H1 (cell line): ENCODE data around the gene DTWD1. TPM values are rescaled to one million over a fixed set of nuclear protein-coding genes. Genes with fewer than 3 reads are reported as not detected.

Experiments
- CTCF ChIA-PET: fragments of 300-600 bp; sonication (Branson Sonifier 250); formaldehyde crosslinking; loops from one replicate; lab custom pipeline; 2021; ENCODE audit not compliant: partially characterized antibody; lab: Charles Lee
- POLR2A ChIA-PET: fragments of 300-600 bp; sonication (Branson Sonifier 250); formaldehyde crosslinking; loops from one replicate; lab custom pipeline; 2021; ENCODE audit warnings: inconsistent platforms; ENCODE audit not compliant: partially characterized antibody; lab: Charles Lee
- DNase-seq, 2 experiments: peaks; one replicate each; pipeline versions ENCODE4 v3.0.0 to v3.0.0-alpha.2; 2010 to 2022; ENCODE audit warnings: low spot score in 2 of 2, low read depth in 1 of 2, mixed read lengths in 1 of 2
- FAIRE-seq: peaks from 2 replicates; lab custom pipeline; 2011; peaks lifted over from hg19 to GRCh38; lab: Jason Lieb, UNC
- H2AFZ ChIP-seq: 2 replicates; pipeline ENCODE4 v1.8.1; 2012; ENCODE audit warnings: low read length, inconsistent platforms
- H2AK5ac ChIP-seq: 2 replicates; pipeline ENCODE4 v1.6.1; 2013; ENCODE audit warnings: low read depth, low read length
- H2BK120ac ChIP-seq: replicated peaks from 2 replicates; pipeline ENCODE3; 2013; ENCODE audit warnings: low read depth, low read length, inconsistent platforms
- H2BK12ac ChIP-seq: 2 replicates; pipeline ENCODE4 v1.6.1; 2013; ENCODE audit warnings: low read depth, low read length
- H2BK15ac ChIP-seq: 2 replicates; pipeline ENCODE4 v1.6.1; 2013; ENCODE audit warnings: low read length
- H2BK20ac ChIP-seq: 2 replicates; pipeline ENCODE4 v1.6.1; 2013; ENCODE audit warnings: low read length
- H2BK5ac ChIP-seq: 2 replicates; pipeline ENCODE4 v1.6.1; 2013; ENCODE audit warnings: low read depth, low read length
- H3K14ac ChIP-seq: 2 replicates; pipeline ENCODE4 v1.6.1; 2013; ENCODE audit warnings: inconsistent platforms; ENCODE audit not compliant: insufficient read length
- H3K18ac ChIP-seq: 2 replicates; pipeline ENCODE4 v1.6.1; 2013; ENCODE audit warnings: low read length; ENCODE audit errors: extremely low read depth
- H3K23ac ChIP-seq: 2 replicates; pipeline ENCODE4 v1.6.1; 2013; ENCODE audit warnings: inconsistent platforms; ENCODE audit not compliant: insufficient read length
- H3K23me2 ChIP-seq: 2 replicates; pipeline ENCODE4 v1.6.1; 2013; ENCODE audit warnings: low read depth, low read length
- H3K27ac ChIP-seq: 2 replicates; pipeline ENCODE4 v1.6.1; 2011; ENCODE audit warnings: low read depth, low read length, inconsistent platforms
- H3K27me3 ChIP-seq, 4 experiments: replicated peaks in 1 of 4; 1 replicate in 1 of 4; 2 replicates in 3 of 4; pipeline versions ENCODE4 v1.6.1 to v1.8.1; 2011 to 2013; ENCODE audit warnings: low read length in 3 of 4, mild to moderate bottlenecking in 3 of 4, inconsistent platforms in 2 of 4, mixed read lengths in 2 of 4, moderate library complexity in 1 of 4; ENCODE audit not compliant: control insufficient read depth in 3 of 4, insufficient read depth in 3 of 4; ENCODE audit errors: extremely low read depth in 1 of 4
- H3K36me3 ChIP-seq, 4 experiments: 2 replicates each; pipeline versions ENCODE4 v1.6.1 to v1.8.1; 2011 to 2013; ENCODE audit warnings: mild to moderate bottlenecking in 4 of 4, low read length in 3 of 4, moderate library complexity in 2 of 4, control low read depth in 1 of 4, inconsistent platforms in 1 of 4; ENCODE audit not compliant: insufficient read depth in 4 of 4, control insufficient read depth in 2 of 4
- H3K4ac ChIP-seq: replicated peaks from 2 replicates; pipeline ENCODE3; 2013; ENCODE audit warnings: low read length, low read depth, mixed read lengths, inconsistent platforms; ENCODE audit not compliant: insufficient read length
- H3K4me1 ChIP-seq, 4 experiments: replicated peaks in 1 of 4; 1 replicate in 1 of 4; 2 replicates in 3 of 4; pipeline versions ENCODE4 v1.6.1 to v1.8.1; 2011 to 2013; ENCODE audit warnings: low read length in 3 of 4, inconsistent platforms in 2 of 4, mixed read lengths in 1 of 4; ENCODE audit not compliant: insufficient read depth in 4 of 4, control insufficient read depth in 3 of 4
- H3K4me2 ChIP-seq, 2 experiments: 2 replicates each; pipeline versions ENCODE4 v1.6.1 to v1.8.1; 2011 to 2013; ENCODE audit warnings: low read depth in 2 of 2, low read length in 2 of 2, control low read depth in 1 of 2, inconsistent platforms in 1 of 2, mild to moderate bottlenecking in 1 of 2; ENCODE audit not compliant: insufficient read depth in 1 of 2
- H3K4me3 ChIP-seq, 4 experiments: fragments of 200-600, 300-600 bp in 1 of 4; sonication (generic), shearing (Covaris generic), sonication (Bioruptor Twin) in 1 of 4; 2 replicates each; pipeline versions ENCODE4 v1.5.1 to v1.8.1; 2011 to 2016; ENCODE audit warnings: low read length in 4 of 4, low read depth in 3 of 4, control low read depth in 2 of 4, inconsistent platforms in 2 of 4, mild to moderate bottlenecking in 2 of 4, mixed read lengths in 1 of 4, moderate library complexity in 1 of 4; ENCODE audit not compliant: insufficient read depth in 2 of 4; ENCODE audit errors: extremely low read depth in 1 of 4
- H3K56ac ChIP-seq: replicated peaks from 2 replicates; pipeline ENCODE3; 2013; ENCODE audit warnings: low read depth, mild to moderate bottlenecking, mixed read lengths, low read length, inconsistent platforms; ENCODE audit not compliant: insufficient read length
- H3K79me1 ChIP-seq: 2 replicates; pipeline ENCODE4 v1.6.1; 2013; ENCODE audit warnings: low read depth, low read length, control low read depth
- H3K79me2 ChIP-seq, 2 experiments: 2 replicates each; pipeline versions ENCODE4 v1.6.1 to v1.8.1; 2012 to 2013; ENCODE audit warnings: low read length in 2 of 2, mild to moderate bottlenecking in 2 of 2, inconsistent platforms in 1 of 2; ENCODE audit not compliant: insufficient read depth in 2 of 2, control insufficient read depth in 1 of 2
- H3K9ac ChIP-seq, 4 experiments: replicated peaks in 1 of 4; 1 replicate in 1 of 4; 2 replicates in 3 of 4; pipeline versions ENCODE4 v1.6.1 to v1.8.1; 2011 to 2013; ENCODE audit warnings: low read depth in 3 of 4, low read length in 3 of 4, control low read depth in 2 of 4, mild to moderate bottlenecking in 2 of 4, moderate library complexity in 2 of 4, inconsistent platforms in 1 of 4; ENCODE audit errors: extremely low read depth in 1 of 4
- H3K9me3 ChIP-seq, 2 experiments: 2 replicates each; pipeline versions ENCODE4 v1.6.1 to v1.8.1; 2012 to 2013; ENCODE audit warnings: mild to moderate bottlenecking in 2 of 2, moderate library complexity in 2 of 2, control low read depth in 1 of 2, inconsistent platforms in 1 of 2, low read depth in 1 of 2, low read length in 1 of 2, mixed read lengths in 1 of 2; ENCODE audit not compliant: insufficient read depth in 2 of 2
- H4K20me1 ChIP-seq, 2 experiments: replicated peaks in 1 of 2; 2 replicates each; pipeline versions ENCODE3 to v1.8.1; 2011 to 2013; ENCODE audit warnings: inconsistent platforms in 2 of 2, low read length in 2 of 2, mild to moderate bottlenecking in 1 of 2; ENCODE audit not compliant: insufficient read depth in 2 of 2, control insufficient read depth in 1 of 2
- H4K5ac ChIP-seq: 2 replicates; pipeline ENCODE4 v1.6.1; 2013; ENCODE audit warnings: low read length, low read depth, mixed read lengths, inconsistent platforms; ENCODE audit not compliant: insufficient read length
- H4K8ac ChIP-seq: 2 replicates; pipeline ENCODE4 v1.8.0; 2013; ENCODE audit warnings: mild to moderate bottlenecking, moderate library complexity, low read length, inconsistent platforms; ENCODE audit not compliant: insufficient read depth; ENCODE audit errors: extremely low read depth
- H4K91ac ChIP-seq: replicated peaks from 2 replicates; pipeline ENCODE3; 2013; ENCODE audit warnings: low read length, mixed read lengths, inconsistent platforms; ENCODE audit not compliant: insufficient read length
- ATF2 ChIP-seq: IDR thresholded peaks from 2 replicates; pipeline ENCODE4 v1.6.1; 2012; ENCODE audit warnings: low read length, inconsistent platforms
- CEBPB ChIP-seq: IDR thresholded peaks from 2 replicates; pipeline ENCODE4 v1.6.1; 2012; ENCODE audit warnings: low read depth, low read length
- CHD1 ChIP-seq: IDR thresholded peaks from 2 replicates; pipeline ENCODE4 v1.6.1; 2012; ENCODE audit warnings: low read depth, low read length, improper control_type of control experiment
- CREB1 ChIP-seq: IDR thresholded peaks from 2 replicates; pipeline ENCODE4 v1.6.1; 2012; ENCODE audit warnings: inconsistent platforms
- CTBP2 ChIP-seq: IDR thresholded peaks from 2 replicates; pipeline ENCODE4 v1.7.0; 2011; ENCODE audit warnings: borderline replicate concordance, mild to moderate bottlenecking, moderate library complexity, mixed read lengths, low read length; ENCODE audit not compliant: insufficient read depth, insufficient read length
- FOSL1 ChIP-seq: IDR thresholded peaks from 2 replicates; pipeline ENCODE4 v1.6.1; 2011; ENCODE audit warnings: mild to moderate bottlenecking, low read depth, low read length, moderate library complexity; ENCODE audit not compliant: insufficient read depth
- KDM1A ChIP-seq: fragments of 200-600, 300-600 bp; sonication (generic); IDR thresholded peaks from 2 replicates; pipeline ENCODE4 v1.7.1; 2016; ENCODE audit warnings: mild to moderate bottlenecking, low read length, borderline replicate concordance
- RXRA ChIP-seq: IDR thresholded peaks from 2 replicates; pipeline ENCODE4 v1.6.1; 2011; ENCODE audit warnings: low read depth, mild to moderate bottlenecking, low read length, moderate library complexity; ENCODE audit not compliant: insufficient read depth
- SAP30 ChIP-seq: fragments of 300-600 bp; sonication (generic); IDR thresholded peaks from 2 replicates; pipeline ENCODE4 v1.7.1; 2012; ENCODE audit warnings: low read length, moderate library complexity, mild to moderate bottlenecking, inconsistent platforms; ENCODE audit not compliant: insufficient read depth, insufficient replicate concordance
- TAF1 ChIP-seq: IDR thresholded peaks from 2 replicates; pipeline ENCODE4 v1.6.1; 2011; ENCODE audit warnings: mild to moderate bottlenecking, low read depth, low read length
- TCF12 ChIP-seq: IDR thresholded peaks from 2 replicates; pipeline ENCODE4 v1.6.1; 2011; ENCODE audit warnings: low read depth, mild to moderate bottlenecking, low read length
- WGBS, 2 experiments: shearing (Covaris generic) in 1 of 2; methylation state at CpG; one replicate each; pipeline versions ENCODE4 v1.1.6 to v1.1.7; 2013 to 2015; ENCODE audit warnings: low lambda C conversion rate in 2 of 2, mixed read lengths in 2 of 2, inconsistent platforms in 1 of 2, low coverage in 1 of 2, missing lambda C conversion rate in 1 of 2; ENCODE audit not compliant: insufficient replicate concordance in 2 of 2, insufficient coverage in 1 of 2, insufficient read length in 1 of 2; ENCODE audit errors: extremely low coverage in 1 of 2, missing lambda C conversion rate in 1 of 2; 5-methylcytosine and 5-hydroxymethylcytosine counted together
- polyA plus RNA-seq, 7 experiments: library from polyadenylated mRNA; depleted of rRNA in 3 of 7; stranded (reverse) in 5 of 7; unstranded in 2 of 7; fragments of >200 nt in 5 of 7; fragments of 200-250 nt in 2 of 7; gene quantifications; 1 replicate in 5 of 7; 2 replicates in 1 of 7; 4 replicates in 1 of 7; pipeline versions ENCODE4 v1.2.1 to v1.2.3, GENCODE V29; 2011 to 2013; ENCODE audit warnings: missing spikeins in 2 of 7, mixed read lengths in 2 of 7
- total RNA-seq: library from RNA; stranded (reverse); fragmentation: NEBNext Ultra II Directional; extraction: Animal tissue kit (Norgen Biotek cat#: 25700); gene quantifications from 2 replicates; pipeline ENCODE4 v1.2.1, GENCODE V29; 2021

The DTWD1 gene
- total and polyA plus RNA-seq, 2 of the 8 experiments (the other 6 are each of a cell fraction or from before 2014, with no cell fraction given) = 10.4 to 32.4 TPM

GRCh38 chr15:49650676-49651075 is 29.8 kb downstream of the DTWD1 start:
- Histone ChIP-seq H3K4me2 (no peak overlapping the region), H4K91ac (no peak overlapping the region), H3K4ac (no peak overlapping the region), H2AFZ (no peak overlapping the region), H3K79me2 (no peaks in the 10 kb centered on the region), H3K9me3 (peaks cover 15 to 20% of the 10 kb centered on the region in 2 experiments), H2AK5ac (no peak overlapping the region), H3K18ac (no peak overlapping the region), H2BK15ac (no peak overlapping the region), H3K14ac (no peak overlapping the region), H2BK5ac (no peak overlapping the region), H4K8ac (no peak overlapping the region), H3K9ac (no peak overlapping the region), H3K4me3 (no peak overlapping the region), H3K79me1 (no peaks in the 10 kb centered on the region), H4K5ac (no peak overlapping the region), H3K56ac (no peak overlapping the region), H3K23ac (no peak overlapping the region), H3K36me3 (no peaks in the 10 kb centered on the region; a peak in 1 of 8 replicates), H2BK120ac (no peak overlapping the region), H3K23me2 (no peaks in the 10 kb centered on the region), H3K27ac (no peak overlapping the region), H4K20me1 (no peaks in the 10 kb centered on the region), H3K4me1 (no peaks in the 10 kb centered on the region), H3K27me3 (no peaks in the 10 kb centered on the region), H2BK20ac (no peak overlapping the region), H2BK12ac (no peak overlapping the region)
- WGBS, 2 experiments = 73% methylated on average over 2 of the region's 2 CpGs; no CpG with 5 or more reads in 1 of the 2 experiments
- CTCF ChIA-PET = no interaction called here
- POLR2A ChIA-PET = no interaction called here
- DNase-seq (no peak), FAIRE-seq (no peak)
- TF ChIP-seq CEBPB (no peak), FOSL1 (no peak), CREB1 (no peak), TAF1 (no peak), ATF2 (no peak), CHD1 (no peak), TCF12 (no peak), SAP30 (no peak), RXRA (no peak), KDM1A (no peak), CTBP2 (no peak)
